Endometrium (tissue), 2 donors: ENCODE measurements around the gene GZMM.

Experiments
- FAIRE-seq: peaks from 2 replicates; lab custom pipeline; 2012; peaks lifted over from hg19 to GRCh38; lab: Jason Lieb, UNC
- donor health status: control.
- donor health status: control.

The GZMM gene

DNA sequence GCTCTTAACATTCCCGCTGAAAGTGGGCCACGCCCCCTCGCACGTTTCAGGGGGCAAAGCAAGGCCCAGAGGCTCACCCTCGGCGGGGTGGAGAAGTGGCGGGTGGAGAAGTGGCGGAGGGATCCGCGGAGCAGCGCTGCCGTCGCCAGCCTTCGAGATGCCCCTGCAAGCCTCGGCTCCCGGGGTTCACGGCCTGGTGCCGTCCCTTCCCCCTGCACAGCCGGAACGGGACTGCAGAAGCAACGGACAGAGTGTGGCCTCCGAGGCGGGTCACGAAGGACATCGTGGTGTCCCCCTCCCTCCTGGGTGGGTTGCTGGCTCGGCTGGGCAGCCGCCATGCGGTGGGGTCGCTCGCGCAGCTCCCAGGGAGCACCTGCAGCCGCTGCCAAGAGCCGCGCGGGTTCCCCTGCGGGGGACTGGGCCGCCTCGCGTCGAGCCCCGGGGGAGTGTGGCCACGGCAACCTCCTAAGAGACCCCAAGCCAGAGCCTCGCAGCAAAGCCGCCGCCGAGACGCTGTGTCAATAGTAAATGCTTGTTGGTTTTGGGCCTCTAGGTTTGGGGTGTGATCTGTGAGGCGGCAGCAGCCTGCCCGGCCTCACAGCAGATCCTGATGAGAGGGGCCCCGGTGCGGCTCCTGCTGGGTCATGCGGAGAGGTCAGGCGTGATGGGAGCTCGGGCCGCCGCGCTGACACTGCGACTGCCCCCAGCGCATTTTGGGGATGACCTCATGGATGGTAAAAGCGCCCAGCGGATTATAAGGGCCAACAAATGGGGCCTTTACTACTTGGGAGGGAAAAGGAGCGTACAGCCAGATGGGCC, 31.1 kb upstream of the GZMM start:
- FAIRE-seq: no peak

- FAIRE-seq: no peak
Measured at GRCh38 chr19:513368-514165, 30.3 kb upstream of the GZMM start.

GRCh38 chr19:514166-514663, 29.6 kb upstream of the GZMM start:
- no peak for FAIRE-seq

DNA sequence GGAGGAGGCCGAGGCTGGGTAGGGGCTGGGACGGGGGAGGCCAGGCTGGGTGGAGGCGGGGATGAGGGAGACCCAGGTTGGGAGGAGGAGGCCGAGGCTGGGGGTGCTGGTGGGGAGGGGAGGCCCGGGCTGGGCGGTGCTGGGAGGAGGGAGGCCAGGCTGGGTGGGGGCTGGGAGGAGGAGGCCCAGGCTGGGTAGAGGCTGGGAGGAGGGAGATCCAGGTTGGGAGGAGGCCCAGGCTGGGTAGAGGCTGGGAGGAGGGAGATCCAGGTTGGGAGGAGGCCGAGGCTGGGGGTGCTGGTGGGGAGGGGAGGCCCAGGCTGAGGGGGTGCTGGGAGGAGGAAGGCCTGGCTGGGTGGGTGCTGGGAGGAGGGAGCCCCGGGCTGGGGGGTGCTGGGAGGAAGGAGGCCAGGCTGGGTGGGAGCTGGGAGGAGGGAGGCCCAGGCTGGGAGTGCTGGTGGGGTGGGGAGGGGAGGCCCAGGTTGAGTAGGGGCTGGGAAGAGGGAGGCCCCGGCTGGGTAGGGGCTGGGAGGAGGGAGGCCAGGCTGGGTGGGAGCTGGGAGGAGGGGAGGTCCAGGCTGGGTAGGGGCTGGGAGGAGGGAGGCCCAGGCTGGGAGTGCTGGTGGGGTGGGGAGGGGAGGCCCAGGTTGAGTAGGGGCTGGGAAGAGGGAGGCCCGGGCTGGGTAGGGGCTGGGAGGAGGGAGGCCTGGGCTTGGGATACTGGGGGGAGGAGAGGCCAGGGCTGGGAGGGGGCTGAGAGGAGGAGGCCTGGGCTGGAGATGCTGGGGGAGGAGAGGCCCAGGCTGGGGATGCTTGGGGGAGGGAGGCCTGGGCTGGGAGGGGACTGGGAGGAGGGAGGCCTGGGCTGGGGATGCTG, 25.9 kb upstream of the GZMM start:
- no peak for FAIRE-seq

DNA sequence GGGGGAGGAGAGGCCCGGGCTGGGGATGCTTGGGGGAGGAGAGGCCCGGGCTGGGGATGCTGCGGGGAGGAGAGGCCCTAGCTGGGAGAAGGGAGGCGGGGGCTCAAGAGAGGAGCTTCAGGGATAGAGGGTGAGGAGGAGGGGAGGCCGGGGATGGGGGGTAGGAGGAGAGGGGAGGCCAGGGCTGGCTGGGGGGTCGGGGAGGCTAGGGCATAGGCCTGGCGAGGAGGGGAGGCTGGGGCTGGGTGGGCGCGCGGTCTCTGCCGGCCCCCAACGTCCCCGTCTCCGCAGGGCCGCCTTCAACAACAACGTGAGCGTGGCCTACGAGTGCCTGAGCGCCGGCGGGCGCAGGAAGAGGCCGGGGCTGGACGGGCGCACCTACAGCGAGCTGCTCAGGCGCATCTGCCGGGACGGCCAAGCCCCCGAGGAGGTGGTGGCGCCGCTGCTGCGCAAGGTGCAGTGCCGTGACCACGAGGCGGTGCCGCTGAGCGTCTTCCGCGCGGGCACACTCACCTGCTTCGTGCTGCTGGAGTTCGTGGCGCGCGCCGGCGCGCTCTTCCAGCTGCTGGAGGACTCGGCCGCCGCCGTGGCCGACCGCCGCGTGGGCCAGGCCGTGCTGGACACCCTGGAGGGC, 25.1 kb upstream of the GZMM start:
- FAIRE-seq: no peak

- no peak for FAIRE-seq
Measured at GRCh38 chr19:519449-519865, 24.4 kb upstream of the GZMM start.

DNA sequence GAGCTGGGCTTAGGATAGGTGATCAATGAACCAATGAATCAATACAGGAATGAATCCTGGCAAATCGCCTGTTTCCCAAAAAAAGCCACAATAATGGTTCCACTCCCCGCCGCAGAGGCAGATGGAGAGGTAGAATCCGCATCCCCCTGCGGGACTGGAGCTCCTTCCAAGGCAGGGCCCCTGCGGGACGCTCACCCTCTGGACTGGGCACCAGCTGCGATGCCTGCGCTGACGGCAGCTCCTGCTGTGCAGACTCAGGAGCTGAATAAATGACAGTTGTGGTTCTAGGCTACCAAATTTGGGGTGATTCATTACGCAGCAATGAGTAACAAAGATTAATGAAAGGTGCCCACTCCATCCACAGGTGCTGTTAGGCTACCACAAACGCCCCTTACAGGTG, 21.1 kb upstream of the GZMM start:
- no peak for FAIRE-seq

- no peak for FAIRE-seq
Measured at GRCh38 chr19:524062-524674, 19.7 kb upstream of the GZMM start.

- no peak for FAIRE-seq
Measured at GRCh38 chr19:525029-525428, 18.8 kb upstream of the GZMM start.

GRCh38 chr19:525857-526419, 17.9 kb upstream of the GZMM start:
- FAIRE-seq: no peak

DNA sequence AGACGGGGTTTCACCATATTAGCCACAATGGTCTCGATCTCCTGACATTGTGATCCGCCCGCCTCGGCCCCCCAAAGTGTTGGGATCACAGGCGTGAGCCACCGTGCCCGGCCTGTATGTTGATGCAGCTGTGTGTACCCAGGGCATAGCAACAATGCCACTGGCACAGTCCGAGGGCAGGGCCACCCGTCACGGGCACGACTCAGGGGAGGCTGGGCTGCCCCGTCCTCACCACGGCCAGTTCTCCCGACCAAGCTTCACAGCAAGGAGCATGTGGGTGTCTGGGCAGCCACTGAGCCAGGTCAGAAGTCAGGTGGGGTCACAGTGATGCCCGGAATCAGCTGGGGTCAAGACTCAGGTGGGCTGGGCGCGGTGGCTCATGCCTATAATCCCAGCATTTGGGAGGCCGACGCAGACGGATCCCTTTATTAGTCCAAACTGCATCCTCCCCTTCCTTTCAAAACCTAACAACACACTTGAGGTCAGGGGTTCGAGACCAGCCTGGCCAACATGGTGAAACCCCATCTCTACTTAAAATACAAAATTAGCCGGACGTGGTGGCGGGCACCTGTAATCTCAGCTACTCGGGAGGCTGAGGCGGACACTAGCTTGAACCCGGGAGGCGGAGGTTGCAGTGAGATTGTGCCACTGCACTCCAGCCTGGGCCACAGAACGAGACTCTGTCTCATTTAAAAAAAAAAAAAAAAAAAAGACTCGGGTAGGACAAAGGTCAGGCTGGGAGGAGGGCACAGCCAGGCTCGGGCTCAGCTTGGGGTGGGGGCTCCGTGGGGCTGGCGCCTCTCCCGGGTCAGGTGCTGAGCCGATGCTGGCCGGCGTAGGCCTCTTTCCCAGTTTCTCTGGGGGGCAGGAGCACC, 13.5 kb upstream of the GZMM start:
- no peak for FAIRE-seq

- no peak for FAIRE-seq
Measured at GRCh38 chr19:531009-531752, 12.7 kb upstream of the GZMM start.

- no peak for FAIRE-seq
Measured at GRCh38 chr19:531753-532560, 11.9 kb upstream of the GZMM start, which contains the start of gene CDC34. CDC34 (plus strand) TSS chr19:531760; CDS start chr19:531932, 172 bp downstream.

DNA sequence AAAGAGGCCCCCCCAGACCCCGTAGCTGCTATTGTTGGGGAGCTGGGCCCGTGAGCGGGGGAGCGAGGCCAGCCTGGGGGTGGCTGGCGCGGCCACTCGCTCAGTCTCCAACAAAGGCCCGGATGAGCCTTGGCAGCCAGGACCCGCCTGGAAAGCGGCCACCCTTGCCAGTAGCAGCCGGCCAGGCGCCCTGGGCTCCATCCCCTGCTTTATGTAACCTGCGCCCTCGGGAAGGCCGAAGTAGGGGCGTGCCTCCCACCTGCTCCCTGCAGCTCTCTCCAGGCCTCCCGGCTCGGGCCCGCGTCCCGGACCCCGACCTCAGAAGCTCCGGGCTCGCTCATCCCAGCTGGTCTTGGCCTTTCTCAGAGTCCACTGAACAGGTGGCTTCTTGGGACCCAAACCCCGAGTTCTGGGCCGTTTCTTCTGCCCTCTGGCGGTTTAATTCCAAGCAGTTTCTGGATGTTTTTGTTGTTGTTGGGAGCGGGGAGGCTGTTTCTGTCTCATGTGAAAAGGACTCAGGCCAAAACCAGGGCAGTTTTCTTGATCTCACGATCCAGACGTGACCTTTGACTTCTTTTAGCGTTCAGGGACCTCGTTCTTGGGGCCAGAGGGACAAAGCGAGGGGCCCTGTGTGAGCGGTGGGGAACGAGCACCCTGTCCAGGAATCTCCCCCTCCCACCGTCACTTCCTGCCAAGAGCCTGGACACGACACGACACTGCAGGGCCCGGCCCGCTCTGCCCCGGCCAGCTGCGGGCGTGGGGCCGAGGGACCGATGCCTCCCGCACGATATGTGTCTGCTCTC, 11.1 kb upstream of the GZMM start:
- FAIRE-seq: no peak

GRCh38 chr19:533364-534058, 10.3 kb upstream of the GZMM start:
- FAIRE-seq: no peak

DNA sequence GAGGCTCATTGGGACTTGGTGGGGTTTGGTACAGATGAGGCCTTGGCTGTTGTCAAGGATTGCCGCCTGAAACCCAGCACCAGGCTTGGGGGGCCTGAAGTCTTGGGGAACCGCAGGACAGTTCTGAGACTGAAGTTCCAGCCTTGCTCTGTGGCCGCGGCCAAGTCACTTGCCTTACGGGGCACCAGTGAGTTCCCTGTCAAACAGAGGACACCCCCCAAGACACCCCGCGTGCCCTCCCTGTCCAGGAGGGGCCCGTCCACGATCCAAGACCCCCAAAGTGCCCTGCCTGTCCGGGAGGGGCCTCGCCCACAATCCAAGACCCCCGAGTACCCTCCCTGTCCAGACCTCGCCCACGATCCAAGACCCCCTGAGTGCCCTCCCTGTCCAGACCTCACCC, 9.8 kb upstream of the GZMM start:
- FAIRE-seq: no peak
